H1 (cell line): ENCODE measurements around the gene CYP27C1. TPM values are rescaled to one million over a fixed set of nuclear protein-coding genes. Genes with fewer than 3 reads are reported as not detected.

Source experiments
- CTCF ChIA-PET: fragments of 300-600 bp; sonication (Branson Sonifier 250); formaldehyde crosslinking; loops from one replicate; lab custom pipeline; 2021; ENCODE audit not compliant: partially characterized antibody; lab: Charles Lee
- POLR2A ChIA-PET: fragments of 300-600 bp; sonication (Branson Sonifier 250); formaldehyde crosslinking; loops from one replicate; lab custom pipeline; 2021; ENCODE audit warnings: inconsistent platforms; ENCODE audit not compliant: partially characterized antibody; lab: Charles Lee
- DNase-seq, 2 experiments: peaks; one replicate each; pipeline versions ENCODE4 v3.0.0 to v3.0.0-alpha.2; 2010 to 2022; ENCODE audit warnings: low spot score in 2 of 2, low read depth in 1 of 2, mixed read lengths in 1 of 2
- FAIRE-seq: peaks from 2 replicates; lab custom pipeline; 2011; peaks lifted over from hg19 to GRCh38; lab: Jason Lieb, UNC
- H2AFZ ChIP-seq: 2 replicates; pipeline ENCODE4 v1.8.1; 2012; ENCODE audit warnings: low read length, inconsistent platforms
- H2AK5ac ChIP-seq: 2 replicates; pipeline ENCODE4 v1.6.1; 2013; ENCODE audit warnings: low read depth, low read length
- H2BK120ac ChIP-seq: replicated peaks from 2 replicates; pipeline ENCODE3; 2013; ENCODE audit warnings: low read depth, low read length, inconsistent platforms
- H2BK12ac ChIP-seq: 2 replicates; pipeline ENCODE4 v1.6.1; 2013; ENCODE audit warnings: low read depth, low read length
- H2BK15ac ChIP-seq: 2 replicates; pipeline ENCODE4 v1.6.1; 2013; ENCODE audit warnings: low read length
- H2BK20ac ChIP-seq: 2 replicates; pipeline ENCODE4 v1.6.1; 2013; ENCODE audit warnings: low read length
- H2BK5ac ChIP-seq: 2 replicates; pipeline ENCODE4 v1.6.1; 2013; ENCODE audit warnings: low read depth, low read length
- H3K14ac ChIP-seq: 2 replicates; pipeline ENCODE4 v1.6.1; 2013; ENCODE audit warnings: inconsistent platforms; ENCODE audit not compliant: insufficient read length
- H3K18ac ChIP-seq: 2 replicates; pipeline ENCODE4 v1.6.1; 2013; ENCODE audit warnings: low read length; ENCODE audit errors: extremely low read depth
- H3K23ac ChIP-seq: 2 replicates; pipeline ENCODE4 v1.6.1; 2013; ENCODE audit warnings: inconsistent platforms; ENCODE audit not compliant: insufficient read length
- H3K23me2 ChIP-seq: 2 replicates; pipeline ENCODE4 v1.6.1; 2013; ENCODE audit warnings: low read depth, low read length
- H3K27ac ChIP-seq: 2 replicates; pipeline ENCODE4 v1.6.1; 2011; ENCODE audit warnings: low read depth, low read length, inconsistent platforms
- H3K27me3 ChIP-seq, 4 experiments: replicated peaks in 1 of 4; 1 replicate in 1 of 4; 2 replicates in 3 of 4; pipeline versions ENCODE4 v1.6.1 to v1.8.1; 2011 to 2013; ENCODE audit warnings: low read length in 3 of 4, mild to moderate bottlenecking in 3 of 4, inconsistent platforms in 2 of 4, mixed read lengths in 2 of 4, moderate library complexity in 1 of 4; ENCODE audit not compliant: control insufficient read depth in 3 of 4, insufficient read depth in 3 of 4; ENCODE audit errors: extremely low read depth in 1 of 4
- H3K36me3 ChIP-seq, 4 experiments: 2 replicates each; pipeline versions ENCODE4 v1.6.1 to v1.8.1; 2011 to 2013; ENCODE audit warnings: mild to moderate bottlenecking in 4 of 4, low read length in 3 of 4, moderate library complexity in 2 of 4, control low read depth in 1 of 4, inconsistent platforms in 1 of 4; ENCODE audit not compliant: insufficient read depth in 4 of 4, control insufficient read depth in 2 of 4
- H3K4ac ChIP-seq: replicated peaks from 2 replicates; pipeline ENCODE3; 2013; ENCODE audit warnings: low read length, low read depth, mixed read lengths, inconsistent platforms; ENCODE audit not compliant: insufficient read length
- H3K4me1 ChIP-seq, 4 experiments: replicated peaks in 1 of 4; 1 replicate in 1 of 4; 2 replicates in 3 of 4; pipeline versions ENCODE4 v1.6.1 to v1.8.1; 2011 to 2013; ENCODE audit warnings: low read length in 3 of 4, inconsistent platforms in 2 of 4, mixed read lengths in 1 of 4; ENCODE audit not compliant: insufficient read depth in 4 of 4, control insufficient read depth in 3 of 4
- H3K4me2 ChIP-seq, 2 experiments: 2 replicates each; pipeline versions ENCODE4 v1.6.1 to v1.8.1; 2011 to 2013; ENCODE audit warnings: low read depth in 2 of 2, low read length in 2 of 2, control low read depth in 1 of 2, inconsistent platforms in 1 of 2, mild to moderate bottlenecking in 1 of 2; ENCODE audit not compliant: insufficient read depth in 1 of 2
- H3K4me3 ChIP-seq, 4 experiments: fragments of 200-600, 300-600 bp in 1 of 4; sonication (generic), shearing (Covaris generic), sonication (Bioruptor Twin) in 1 of 4; 2 replicates each; pipeline versions ENCODE4 v1.5.1 to v1.8.1; 2011 to 2016; ENCODE audit warnings: low read length in 4 of 4, low read depth in 3 of 4, control low read depth in 2 of 4, inconsistent platforms in 2 of 4, mild to moderate bottlenecking in 2 of 4, mixed read lengths in 1 of 4, moderate library complexity in 1 of 4; ENCODE audit not compliant: insufficient read depth in 2 of 4; ENCODE audit errors: extremely low read depth in 1 of 4
- H3K56ac ChIP-seq: replicated peaks from 2 replicates; pipeline ENCODE3; 2013; ENCODE audit warnings: low read depth, mild to moderate bottlenecking, mixed read lengths, low read length, inconsistent platforms; ENCODE audit not compliant: insufficient read length
- H3K79me1 ChIP-seq: 2 replicates; pipeline ENCODE4 v1.6.1; 2013; ENCODE audit warnings: low read depth, low read length, control low read depth
- H3K79me2 ChIP-seq, 2 experiments: 2 replicates each; pipeline versions ENCODE4 v1.6.1 to v1.8.1; 2012 to 2013; ENCODE audit warnings: low read length in 2 of 2, mild to moderate bottlenecking in 2 of 2, inconsistent platforms in 1 of 2; ENCODE audit not compliant: insufficient read depth in 2 of 2, control insufficient read depth in 1 of 2
- H3K9ac ChIP-seq, 4 experiments: replicated peaks in 1 of 4; 1 replicate in 1 of 4; 2 replicates in 3 of 4; pipeline versions ENCODE4 v1.6.1 to v1.8.1; 2011 to 2013; ENCODE audit warnings: low read depth in 3 of 4, low read length in 3 of 4, control low read depth in 2 of 4, mild to moderate bottlenecking in 2 of 4, moderate library complexity in 2 of 4, inconsistent platforms in 1 of 4; ENCODE audit errors: extremely low read depth in 1 of 4
- H3K9me3 ChIP-seq, 2 experiments: 2 replicates each; pipeline versions ENCODE4 v1.6.1 to v1.8.1; 2012 to 2013; ENCODE audit warnings: mild to moderate bottlenecking in 2 of 2, moderate library complexity in 2 of 2, control low read depth in 1 of 2, inconsistent platforms in 1 of 2, low read depth in 1 of 2, low read length in 1 of 2, mixed read lengths in 1 of 2; ENCODE audit not compliant: insufficient read depth in 2 of 2
- H4K20me1 ChIP-seq, 2 experiments: replicated peaks in 1 of 2; 2 replicates each; pipeline versions ENCODE3 to v1.8.1; 2011 to 2013; ENCODE audit warnings: inconsistent platforms in 2 of 2, low read length in 2 of 2, mild to moderate bottlenecking in 1 of 2; ENCODE audit not compliant: insufficient read depth in 2 of 2, control insufficient read depth in 1 of 2
- H4K5ac ChIP-seq: 2 replicates; pipeline ENCODE4 v1.6.1; 2013; ENCODE audit warnings: low read length, low read depth, mixed read lengths, inconsistent platforms; ENCODE audit not compliant: insufficient read length
- H4K8ac ChIP-seq: 2 replicates; pipeline ENCODE4 v1.8.0; 2013; ENCODE audit warnings: mild to moderate bottlenecking, moderate library complexity, low read length, inconsistent platforms; ENCODE audit not compliant: insufficient read depth; ENCODE audit errors: extremely low read depth
- H4K91ac ChIP-seq: replicated peaks from 2 replicates; pipeline ENCODE3; 2013; ENCODE audit warnings: low read length, mixed read lengths, inconsistent platforms; ENCODE audit not compliant: insufficient read length
- BRCA1 ChIP-seq: IDR thresholded peaks from 2 replicates; pipeline ENCODE4 v1.6.1; 2012; ENCODE audit warnings: low read depth, low read length, improper control_type of control experiment
- HDAC6 ChIP-seq: IDR thresholded peaks from one replicate; pipeline ENCODE4 v1.7.1; 2012; ENCODE audit warnings: low read depth, mild to moderate bottlenecking, inconsistent platforms, low read length, moderate library complexity
- KDM1A ChIP-seq: fragments of 200-600, 300-600 bp; sonication (generic); IDR thresholded peaks from 2 replicates; pipeline ENCODE4 v1.7.1; 2016; ENCODE audit warnings: mild to moderate bottlenecking, low read length, borderline replicate concordance
- SAP30 ChIP-seq: fragments of 300-600 bp; sonication (generic); IDR thresholded peaks from 2 replicates; pipeline ENCODE4 v1.7.1; 2012; ENCODE audit warnings: low read length, moderate library complexity, mild to moderate bottlenecking, inconsistent platforms; ENCODE audit not compliant: insufficient read depth, insufficient replicate concordance
- WGBS, 2 experiments: shearing (Covaris generic) in 1 of 2; methylation state at CpG; one replicate each; pipeline versions ENCODE4 v1.1.6 to v1.1.7; 2013 to 2015; ENCODE audit warnings: low lambda C conversion rate in 2 of 2, mixed read lengths in 2 of 2, inconsistent platforms in 1 of 2, low coverage in 1 of 2, missing lambda C conversion rate in 1 of 2; ENCODE audit not compliant: insufficient replicate concordance in 2 of 2, insufficient coverage in 1 of 2, insufficient read length in 1 of 2; ENCODE audit errors: extremely low coverage in 1 of 2, missing lambda C conversion rate in 1 of 2; 5-methylcytosine and 5-hydroxymethylcytosine counted together
- polyA plus RNA-seq, 7 experiments: library from polyadenylated mRNA; depleted of rRNA in 3 of 7; stranded (reverse) in 5 of 7; unstranded in 2 of 7; fragments of >200 nt in 5 of 7; fragments of 200-250 nt in 2 of 7; gene quantifications; 1 replicate in 5 of 7; 2 replicates in 1 of 7; 4 replicates in 1 of 7; pipeline versions ENCODE4 v1.2.1 to v1.2.3, GENCODE V29; 2011 to 2013; ENCODE audit warnings: missing spikeins in 2 of 7, mixed read lengths in 2 of 7
- total RNA-seq: library from RNA; stranded (reverse); fragmentation: NEBNext Ultra II Directional; extraction: Animal tissue kit (Norgen Biotek cat#: 25700); gene quantifications from 2 replicates; pipeline ENCODE4 v1.2.1, GENCODE V29; 2021

The CYP27C1 gene
- total and polyA plus RNA-seq, 2 of the 8 experiments (the other 6 are each of a cell fraction or from before 2014, with no cell fraction given): 1.3 to 3.2 TPM

DNA sequence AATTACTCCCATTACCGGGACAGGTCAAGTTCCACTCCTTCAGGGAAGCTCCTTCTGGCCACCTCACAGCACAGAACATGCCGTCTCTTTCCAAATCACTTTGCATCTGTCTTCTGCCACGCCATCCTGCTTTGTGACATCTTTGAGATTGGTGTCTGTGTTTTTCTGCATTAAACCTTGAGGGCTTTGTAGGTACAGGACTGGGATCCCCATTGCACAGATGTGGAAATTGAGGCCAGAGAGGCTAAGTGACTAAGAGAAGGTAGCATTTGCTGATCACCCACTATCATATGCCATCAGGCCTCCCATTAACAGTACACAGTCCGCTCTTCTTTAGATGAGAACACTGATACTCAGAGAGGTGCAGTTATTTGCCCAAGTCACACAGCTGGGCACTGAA is 9.5 kb upstream of the CYP27C1 start:
- 96% methylated on average over 4 of the region's 4 CpGs; no CpG with 5 or more reads in 1 of the 2 experiments for WGBS, 2 experiments
- Histone ChIP-seq H3K23ac (no peak overlapping the region), H3K4ac (no peak overlapping the region), H4K20me1 (no peaks in the 10 kb centered on the region), H3K27ac (no peak overlapping the region), H3K36me3 (no peaks in the 10 kb centered on the region), H3K23me2 (no peaks in the 10 kb centered on the region), H2BK5ac (no peak overlapping the region), H2BK12ac (no peak overlapping the region), H2AFZ (no peak overlapping the region), H3K79me1 (no peaks in the 10 kb centered on the region), H2BK120ac (no peak overlapping the region), H4K5ac (no peak overlapping the region), H3K4me1 (no peaks in the 10 kb centered on the region), H3K9me3 (no peaks in the 10 kb centered on the region), H3K4me3 (no peak overlapping the region), H3K14ac (no peak overlapping the region), H3K18ac (no peak overlapping the region), H2AK5ac (no peak overlapping the region), H3K56ac (no peak overlapping the region), H4K91ac (no peak overlapping the region), H4K8ac (no peak overlapping the region), H3K79me2 (no peaks in the 10 kb centered on the region), H3K27me3 (no peaks in the 10 kb centered on the region), H3K9ac (no peak overlapping the region; a peak in 1 of 7 replicates), H3K4me2 (no peak overlapping the region), H2BK15ac (no peak overlapping the region), H2BK20ac (no peak overlapping the region)
- DNase-seq: no peak
- POLR2A ChIA-PET: no interaction called here
- no peak for FAIRE-seq
- CTCF ChIA-PET: no interaction called here
- TF ChIP-seq HDAC6: no peak
- TF ChIP-seq SAP30: no peak
- no peak for TF ChIP-seq BRCA1
- no peak for TF ChIP-seq KDM1A
